K562 (cell line): ENCODE results near the gene CD8A. TPM values are rescaled to one million over a fixed set of nuclear protein-coding genes. Genes with fewer than 3 reads are reported as not detected.

ENCODE experiments used
- ATAC-seq: fragments of 200-7000 bp; cut with Tn5 transposase; 3 replicates; pipeline ENCODE4 v1.9.1; 2020; ENCODE audit warnings: moderate library complexity
- BruUV-seq: library from RNA; stranded (reverse); fragments of 400-500 nt; replicated peaks from 2 replicates; lab custom pipeline; 2021; lab: Mats Ljungman, UMichigan
- CTCF ChIA-PET: fragments of 300-600 bp; formaldehyde crosslinking; extraction: SDS; loops from one replicate; lab custom pipeline; 2021; ENCODE audit warnings: low intra/inter-chr PET ratio; lab: Yijun Ruan, JAX
- POLR2A ChIA-PET: fragments of 300-600, 350-650 bp; sonication (Branson Sonifier 250); formaldehyde crosslinking; extraction: SDS; loops from one replicate; lab custom pipeline; 2021; ENCODE audit warnings: antibody characterized with exemption, inconsistent platforms; lab: Yijun Ruan, JAX
- DNase-seq, 4 experiments: peaks; one replicate each; pipeline versions ENCODE4 v3.0.0 to v3.0.0-alpha.2; 2011 to 2018; ENCODE audit warnings: low spot score in 3 of 4, mixed read lengths in 3 of 4; ENCODE audit errors: extremely low read depth in 1 of 4
- FAIRE-seq: peaks from 2 replicates; lab custom pipeline; 2011; peaks lifted over from hg19 to GRCh38; lab: Jason Lieb, UNC
- H2AFZ ChIP-seq: 2 replicates; pipeline ENCODE4 v1.6.0; 2011; ENCODE audit warnings: low read depth, low read length, control low read depth, inconsistent platforms
- H3K27ac ChIP-seq: fragments of 200-600 bp; 3 replicates; pipeline ENCODE4 v1.8.0; 2011; ENCODE audit warnings: low read depth, mild to moderate bottlenecking, control low read depth, inconsistent platforms, low read length, moderate library complexity, mixed read lengths; ENCODE audit errors: extremely low read depth
- H3K27me3 ChIP-seq, 2 experiments: fragments of 300-600 bp in 1 of 2; 2 replicates in 1 of 2; 3 replicates in 1 of 2; pipeline versions ENCODE4 v1.6.0 to v1.8.0; 2011; ENCODE audit warnings: inconsistent platforms in 2 of 2, low read length in 2 of 2, mild to moderate bottlenecking in 1 of 2, mixed read lengths in 1 of 2, moderate library complexity in 1 of 2; ENCODE audit not compliant: control insufficient read depth in 2 of 2, insufficient read depth in 2 of 2
- H3K36me3 ChIP-seq: fragments of 300-600 bp; 3 replicates; pipeline ENCODE4 v1.8.0; 2011; ENCODE audit warnings: mild to moderate bottlenecking, low read length, inconsistent platforms; ENCODE audit not compliant: control insufficient read depth, insufficient read depth
- H3K4me1 ChIP-seq, 2 experiments: fragments of 200-600 bp in 1 of 2; replicated peaks in 1 of 2; 2 replicates in 1 of 2; 3 replicates in 1 of 2; pipeline versions ENCODE4 v1.5.1 to v1.8.0; 2011; ENCODE audit warnings: inconsistent platforms in 2 of 2, low read length in 2 of 2, mild to moderate bottlenecking in 1 of 2, mixed read lengths in 1 of 2, moderate library complexity in 1 of 2; ENCODE audit not compliant: control insufficient read depth in 2 of 2, insufficient read depth in 2 of 2
- H3K4me2 ChIP-seq: 2 replicates; pipeline ENCODE4 v1.6.1; 2011; ENCODE audit warnings: low read length, control low read depth, inconsistent platforms, mixed read lengths; ENCODE audit not compliant: insufficient read depth
- H3K4me3 ChIP-seq: fragments of 200-600 bp; sonication (generic), shearing (Covaris generic); 2 replicates; pipeline ENCODE4 v1.5.1; 2016; ENCODE audit warnings: control low read depth, inconsistent platforms
- H3K79me2 ChIP-seq: fragments of 200-600 bp; 3 replicates; pipeline ENCODE4 v1.8.0; 2011; ENCODE audit warnings: low read length, inconsistent platforms; ENCODE audit not compliant: control insufficient read depth, insufficient read depth
- H3K9ac ChIP-seq, 2 experiments: 2 replicates each; pipeline versions ENCODE4 v1.6.0 to v1.6.1; 2011; ENCODE audit warnings: low read depth in 2 of 2, low read length in 2 of 2, control low read depth in 1 of 2, inconsistent platforms in 1 of 2, mild to moderate bottlenecking in 1 of 2, mixed read lengths in 1 of 2; ENCODE audit not compliant: insufficient read depth in 1 of 2
- H3K9me1 ChIP-seq: one replicate; pipeline ENCODE4 v1.6.0; 2011; ENCODE audit warnings: inconsistent platforms, mild to moderate bottlenecking, low read length, moderate library complexity; ENCODE audit not compliant: control insufficient read depth, insufficient read depth
- H3K9me3 ChIP-seq: replicated peaks from 2 replicates; pipeline ENCODE4 v1.5.1; 2011; ENCODE audit warnings: low read depth, low read length, inconsistent platforms; ENCODE audit not compliant: control insufficient read depth, insufficient read depth
- H4K20me1 ChIP-seq: replicated peaks from 2 replicates; pipeline ENCODE4 v1.6.1; 2011; ENCODE audit warnings: low read length, inconsistent platforms, mixed read lengths; ENCODE audit not compliant: control insufficient read depth, insufficient read depth
- CC2D1A ChIP-seq: fragments of 450-650 bp; IDR thresholded peaks from 2 replicates; pipeline ENCODE4 v1.6.1; 2017; ENCODE audit warnings: mild to moderate bottlenecking
- HDAC8 ChIP-seq: fragments of 450-650 bp; IDR thresholded peaks from 2 replicates; pipeline ENCODE4 v1.6.1; 2016; ENCODE audit warnings: mild to moderate bottlenecking, missing genetic modification characterization, moderate library complexity, missing compliant biosample characterization
- ID3 ChIP-seq, 2 experiments: fragments of 250-450 bp in 1 of 2; fragments of 450-650 bp in 1 of 2; sonication (Bioruptor Pico) in 1 of 2; IDR thresholded peaks; 2 replicates each; pipeline versions ENCODE4 v1.6.1 to v1.8.0; 2016 to 2021; ENCODE audit warnings: mild to moderate bottlenecking in 2 of 2, moderate library complexity in 2 of 2, missing compliant biosample characterization in 1 of 2, missing genetic modification characterization in 1 of 2
- IFI16 ChIP-seq: fragments of 250-450 bp; sonication (Bioruptor Pico); IDR thresholded peaks from 2 replicates; pipeline ENCODE4 v2.1.2; 2022; ENCODE audit warnings: mild to moderate bottlenecking, inconsistent platforms
- KLF6 ChIP-seq: fragments of 250-450 bp; sonication (Bioruptor Pico); IDR thresholded peaks from 2 replicates; pipeline ENCODE4 v1.4.0; 2020; ENCODE audit warnings: mild to moderate bottlenecking, moderate library complexity, borderline replicate concordance
- MAFK ChIP-seq: IDR thresholded peaks from 2 replicates; pipeline ENCODE4 v1.6.1; 2011; ENCODE audit warnings: low read length, improper control_type of control experiment
- MYBL2 ChIP-seq, 2 experiments: fragments of 450-650 bp in 1 of 2; sonication (generic) in 1 of 2; formaldehyde crosslinking in 1 of 2; IDR thresholded peaks; 2 replicates each; pipeline versions ENCODE4 v1.6.1 to v1.8.1; 2017 to 2022; ENCODE audit warnings: borderline replicate concordance in 1 of 2, inconsistent platforms in 1 of 2, low read depth in 1 of 2, mild to moderate bottlenecking in 1 of 2, missing genetic modification reagents in 1 of 2, moderate library complexity in 1 of 2
- POLR2A ChIP-seq: fragments of 450-650 bp; conservative IDR thresholded peaks from 2 replicates; pipeline ENCODE4 v1.6.1; 2016
- RHOXF2B ChIP-seq: fragments of 250-450 bp; sonication (Bioruptor Pico); conservative IDR thresholded peaks from 2 replicates; pipeline ENCODE4 v1.5.1; 2021
- RNF2 ChIP-seq: sonication (generic); IDR thresholded peaks from 2 replicates; pipeline ENCODE4 v1.6.1; 2016
- TGIF2 ChIP-seq: sonication (generic); formaldehyde crosslinking; IDR thresholded peaks from 2 replicates; pipeline ENCODE4 v1.8.1; 2022; ENCODE audit warnings: mild to moderate bottlenecking, missing genetic modification reagents, moderate library complexity
- THRAP3 ChIP-seq: fragments of 450-650 bp; IDR thresholded peaks from 2 replicates; pipeline ENCODE4 v1.6.1; 2016; ENCODE audit warnings: mild to moderate bottlenecking, inconsistent platforms, borderline replicate concordance
- TRIM28 ChIP-seq: fragments of 450-650 bp; IDR thresholded peaks from 2 replicates; pipeline ENCODE4 v1.6.1; 2017
- ZNF589 ChIP-seq: fragments of 200-800 bp; sonication (Bioruptor generic); IDR thresholded peaks from 2 replicates; pipeline ENCODE4 v1.6.1; 2016; ENCODE audit warnings: low read depth, missing genetic modification characterization, missing compliant biosample characterization
- ZNF785 ChIP-seq: fragments of 250-450 bp; sonication (Bioruptor Pico); IDR thresholded peaks from 2 replicates; pipeline ENCODE4 v1.4.0; 2020; ENCODE audit warnings: mild to moderate bottlenecking
- WGBS: fragments of 100-300 bp; shearing (Covaris generic); methylation state at CpG from one replicate; pipeline ENCODE4 v1.1.6; 2016; ENCODE audit warnings: low coverage, mixed read lengths; ENCODE audit not compliant: insufficient coverage; ENCODE audit errors: missing lambda C conversion rate; 5-methylcytosine and 5-hydroxymethylcytosine counted together
- in situ Hi-C: fragments of 300-500 bp; cut with MboI; formaldehyde crosslinking; loops from 4 replicates; pipeline ENCODE4 v1.15.0; 2018; ENCODE audit warnings: inconsistent platforms, mixed read lengths
- intact Hi-C: fragments of 100-400 bp; cut with micrococcal nuclease; formaldehyde crosslinking; loops from 2 replicates; pipeline ENCODE4 v1.14.2; 2022
- polyA plus RNA-seq, 8 experiments: library from polyadenylated mRNA; depleted of rRNA in 4 of 8; stranded (reverse) in 5 of 8; unstranded in 3 of 8; fragments of >200 nt; fragmentation: Nextera tagmentation in 2 of 8; fragmentation: Illumina TruSeq in 1 of 8; extraction: Ambion mirVana in 2 of 8; extraction: Trizol in 1 of 8; gene quantifications; 2 replicates each; pipeline versions ENCODE4 v1.2.1 to v1.2.3, GENCODE V29; 2011 to 2014; ENCODE audit warnings: inconsistent platforms in 1 of 8, missing spikeins in 1 of 8
- total RNA-seq, 7 experiments: library from RNA; depleted of rRNA in 6 of 7; stranded (reverse); fragments of >200 nt in 6 of 7; fragmentation: Illumina TruSeq in 2 of 7; extraction: Trizol in 2 of 7; gene quantifications; 2 replicates each; pipeline versions ENCODE4 v1.2.1 to v1.2.3, GENCODE V29; 2011 to 2021; ENCODE audit warnings: low replicate concordance in 1 of 7
- TF ChIP-seq, protein P1 (sequence below): sonication (generic); formaldehyde crosslinking; IDR thresholded peaks from 2 replicates; pipeline ENCODE4 v1.8.1; 2022; ENCODE audit warnings: missing genetic modification reagents

The CD8A gene
- total and polyA plus RNA-seq, 9 of the 15 experiments (the other 6 are each of a cell fraction or from before 2014, with no cell fraction given), result 0.07 TPM; not detected in 8

DNA sequence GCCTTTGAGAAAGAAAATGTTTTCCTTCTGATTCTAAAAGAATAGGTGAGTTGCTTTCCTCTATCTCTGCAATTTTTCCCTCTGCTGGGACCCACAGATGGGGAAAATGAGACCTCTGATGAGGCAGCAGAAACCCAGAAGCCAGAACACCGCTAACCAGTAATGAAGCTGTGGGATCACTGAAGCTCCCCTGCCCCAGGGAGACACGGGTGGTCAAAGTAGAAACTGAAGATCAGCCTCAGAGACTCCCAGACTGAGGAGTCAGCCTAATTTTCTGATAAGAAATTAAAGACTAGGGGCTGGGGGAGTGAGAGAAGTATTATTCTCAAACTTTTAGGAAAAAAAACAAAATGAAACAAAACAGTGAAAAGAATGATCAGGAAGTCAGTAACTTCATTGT lies 40.8 kb upstream of the CD8A start:
- 0% methylated on average over 2 of the region's 2 CpGs for WGBS

More for the DNA sequence above, 40.8 kb upstream of the CD8A start:
- Histone ChIP-seq H4K20me1 (no peaks in the 10 kb centered on the region), H3K36me3 (no peaks in the 10 kb centered on the region), H3K9me3 (no peaks in the 10 kb centered on the region), H3K4me2 (no peak overlapping the region), H3K79me2 (no peaks in the 10 kb centered on the region), H3K4me3 (no peak overlapping the region), H3K27me3 (peaks cover 3 to 17% of the 10 kb centered on the region in 2 experiments; a peak in 3 of 5 replicates), H3K27ac (no peak overlapping the region), H3K9ac (no peak overlapping the region), H3K4me1 (no peaks in the 10 kb centered on the region; a peak in 1 of 5 replicates), H2AFZ (no peak overlapping the region), H3K9me1 (no peaks in the 10 kb centered on the region)
- DNase-seq (no peak), ATAC-seq (no peak), FAIRE-seq (peak; percentile 35)
- POLR2A ChIA-PET, result no interaction called here
- in situ Hi-C loops (no loop called here), intact Hi-C loops (no loop called here)
- BruUV-seq, result no TSS peak
- TF ChIP-seq MAFK (no peak), THRAP3 (no peak), IFI16 (CRISPR knock-in tag) (no peak), CC2D1A (no peak), TGIF2 (CRISPR knock-in tag) (no peak), KLF6 (CRISPR knock-in tag) (no peak), TRIM28 (no peak), MYBL2 (IDR thresholded peaks at IDR 0.05; ENCODE audit: low read depth) (no peak), MYBL2 (CRISPR knock-in tag; IDR thresholded peaks at IDR 0.05; ENCODE audit: borderline replicate concordance) (no peak), HDAC8 (no peak), RNF2 (no peak), RHOXF2B (CRISPR knock-in tag) (no peak), POLR2A (no peak), ZNF785 (CRISPR knock-in tag) (no peak), ID3 (CRISPR knock-in tag; IDR thresholded peaks at IDR 0.05) (no peak), ID3 (tag; IDR thresholded peaks at IDR 0.05) (no peak), ZNF589 (CRISPR knock-in tag) (no peak)
- TF ChIP-seq, protein P1, sequence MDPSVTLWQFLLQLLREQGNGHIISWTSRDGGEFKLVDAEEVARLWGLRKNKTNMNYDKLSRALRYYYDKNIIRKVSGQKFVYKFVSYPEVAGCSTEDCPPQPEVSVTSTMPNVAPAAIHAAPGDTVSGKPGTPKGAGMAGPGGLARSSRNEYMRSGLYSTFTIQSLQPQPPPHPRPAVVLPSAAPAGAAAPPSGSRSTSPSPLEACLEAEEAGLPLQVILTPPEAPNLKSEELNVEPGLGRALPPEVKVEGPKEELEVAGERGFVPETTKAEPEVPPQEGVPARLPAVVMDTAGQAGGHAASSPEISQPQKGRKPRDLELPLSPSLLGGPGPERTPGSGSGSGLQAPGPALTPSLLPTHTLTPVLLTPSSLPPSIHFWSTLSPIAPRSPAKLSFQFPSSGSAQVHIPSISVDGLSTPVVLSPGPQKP (CRISPR knock-in tag), result no peak
- CTCF ChIA-PET, result no interaction called here
